ENCODE measurements around the gene SERTAD4. TPM values are rescaled to one million over a fixed set of nuclear protein-coding genes. Genes with fewer than 3 reads are reported as not detected.

SERTAD4 gene
- total and polyA plus RNA-seq, 2 experiments from 2014 or later = 1.4 to 1.8 TPM

- H3K27me3 ChIP-seq = no peaks in the 10 kb centered on the region
- no peak overlapping the region for H3K4me3 ChIP-seq
- no peaks in the 10 kb centered on the region for H3K4me1 ChIP-seq (ENCODE audit: low read depth)
- no peak for TF ChIP-seq CTCF (IDR thresholded peaks at IDR 0.05; ENCODE audit: low read depth, low read length)
- H3K27ac ChIP-seq = no peak overlapping the region
- no peaks in the 10 kb centered on the region for H3K36me3 ChIP-seq
- DNase-seq (ENCODE audit: low read depth in 1 of 2, low spot score in 1 of 2) = no peak
- no peaks in the 10 kb centered on the region for H3K9me3 ChIP-seq (ENCODE audit: low read depth)
Measured at GRCh38 chr1:210214573-210215409, 17.8 kb upstream of the SERTAD4 start.

- Histone ChIP-seq H3K27ac (no peak overlapping the region), H3K4me3 (no peak overlapping the region), H3K27me3 (no peaks in the 10 kb centered on the region), H3K36me3 (no peaks in the 10 kb centered on the region), H3K9me3 (ENCODE audit: low read depth) (no peaks in the 10 kb centered on the region), H3K4me1 (ENCODE audit: low read depth) (no peaks in the 10 kb centered on the region)
- TF ChIP-seq CTCF (IDR thresholded peaks at IDR 0.05; ENCODE audit: low read depth, low read length) = no peak
- DNase-seq (ENCODE audit: low read depth in 1 of 2, low spot score in 1 of 2) = no peak
Measured at GRCh38 chr1:210217482-210217881, 15.1 kb upstream of the SERTAD4 start.

GRCh38 chr1:210218047-210218446 lies 14.5 kb upstream of the SERTAD4 start:
- TF ChIP-seq CTCF (IDR thresholded peaks at IDR 0.05; ENCODE audit: low read depth, low read length) = no peak

GRCh38 chr1:210222340-210223006 lies 10.1 kb upstream of the SERTAD4 start:
- H3K4me1 ChIP-seq (ENCODE audit: low read depth) = peaks cover 11% of the 10 kb centered on the region
- no peaks in the 10 kb centered on the region for H3K36me3 ChIP-seq
- no peak overlapping the region for H3K4me3 ChIP-seq
- DNase-seq (ENCODE audit: low read depth in 1 of 2, low spot score in 1 of 2) = peak; percentile 31 to 86
- TF ChIP-seq CTCF (IDR thresholded peaks at IDR 0.05; ENCODE audit: low read depth, low read length) = no peak
- H3K27me3 ChIP-seq = no peaks in the 10 kb centered on the region
- no peaks in the 10 kb centered on the region for H3K9me3 ChIP-seq (ENCODE audit: low read depth)
- H3K27ac ChIP-seq = peak overlapping the region; percentile 85

More at GRCh38 chr1:210218047-210218446, 14.5 kb upstream of the SERTAD4 start:
- Histone ChIP-seq H3K36me3 (no peaks in the 10 kb centered on the region), H3K9me3 (ENCODE audit: low read depth) (no peaks in the 10 kb centered on the region), H3K4me3 (no peak overlapping the region), H3K4me1 (ENCODE audit: low read depth) (peaks cover 6% of the 10 kb centered on the region), H3K27me3 (no peaks in the 10 kb centered on the region), H3K27ac (no peak overlapping the region)
- no peak for DNase-seq (ENCODE audit: low read depth in 1 of 2, low spot score in 1 of 2)

GRCh38 chr1:210223226-210223904 lies 9.2 kb upstream of the SERTAD4 start:
- Histone ChIP-seq H3K27me3 (no peaks in the 10 kb centered on the region), H3K36me3 (no peaks in the 10 kb centered on the region), H3K27ac (peak overlapping the region; percentile 85), H3K9me3 (ENCODE audit: low read depth) (no peaks in the 10 kb centered on the region), H3K4me1 (ENCODE audit: low read depth) (peaks cover 11% of the 10 kb centered on the region), H3K4me3 (no peak overlapping the region)
- no peak for DNase-seq (ENCODE audit: low read depth in 1 of 2, low spot score in 1 of 2)
- no peak for TF ChIP-seq CTCF (IDR thresholded peaks at IDR 0.05; ENCODE audit: low read depth, low read length)
